HG03045 (cell line): Measurements from ENCODE around the gene SBK2.

ENCODE experiments used
- ATAC-seq: cut with Tn5 transposase; IDR thresholded peaks from one replicate; pipeline ENCODE4 v1.9.1; 2021; ENCODE audit warnings: mild to moderate bottlenecking, moderate library complexity; ENCODE audit not compliant: unreplicated experiment

SBK2 gene

GRCh38 chr19:55487924-55488687, 48.8 kb downstream of the SBK2 start, which contains the start of gene SSC5D:
Gene SSC5D, plus strand, starts transcription at chr19:55488436. Its CDS starts 154 bp downstream, at chr19:55488590.
- no peak for ATAC-seq

- ATAC-seq = no peak
These were observed 49.7 kb downstream of the SBK2 start for GRCh38 chr19:55486971-55487923.

- ATAC-seq = no peak
These were observed 50.6 kb downstream of the SBK2 start for GRCh38 chr19:55486043-55486970.

DNA sequence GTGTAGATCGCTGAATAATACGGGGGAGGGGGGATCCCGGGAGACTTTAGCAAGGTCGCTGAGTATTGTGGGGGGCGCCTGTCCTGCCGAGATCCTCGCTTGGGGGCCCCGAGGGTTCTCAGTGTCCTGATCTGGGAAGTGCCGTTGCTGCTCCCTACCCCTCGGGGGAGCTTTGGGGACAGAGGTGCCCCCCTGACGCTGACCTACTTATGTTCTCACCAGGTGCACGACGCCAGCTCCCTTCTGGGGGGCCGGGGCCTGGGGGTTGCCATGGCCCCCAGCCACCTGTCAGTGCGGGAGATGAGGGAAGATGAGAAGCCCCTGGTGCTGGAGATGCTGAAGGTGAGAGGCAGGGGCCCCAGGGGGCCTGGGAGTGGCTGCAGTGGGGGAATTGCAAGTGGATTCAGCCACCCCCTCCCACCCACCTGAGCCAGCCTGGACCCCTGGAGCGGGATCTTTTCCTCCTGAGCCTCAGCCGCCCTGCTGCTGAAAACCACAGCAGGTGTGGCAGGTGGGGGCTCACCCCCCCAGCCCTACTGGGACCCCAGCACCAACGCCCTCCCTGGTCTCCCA, 51.4 kb downstream of the SBK2 start:
- ATAC-seq = no peak

DNA sequence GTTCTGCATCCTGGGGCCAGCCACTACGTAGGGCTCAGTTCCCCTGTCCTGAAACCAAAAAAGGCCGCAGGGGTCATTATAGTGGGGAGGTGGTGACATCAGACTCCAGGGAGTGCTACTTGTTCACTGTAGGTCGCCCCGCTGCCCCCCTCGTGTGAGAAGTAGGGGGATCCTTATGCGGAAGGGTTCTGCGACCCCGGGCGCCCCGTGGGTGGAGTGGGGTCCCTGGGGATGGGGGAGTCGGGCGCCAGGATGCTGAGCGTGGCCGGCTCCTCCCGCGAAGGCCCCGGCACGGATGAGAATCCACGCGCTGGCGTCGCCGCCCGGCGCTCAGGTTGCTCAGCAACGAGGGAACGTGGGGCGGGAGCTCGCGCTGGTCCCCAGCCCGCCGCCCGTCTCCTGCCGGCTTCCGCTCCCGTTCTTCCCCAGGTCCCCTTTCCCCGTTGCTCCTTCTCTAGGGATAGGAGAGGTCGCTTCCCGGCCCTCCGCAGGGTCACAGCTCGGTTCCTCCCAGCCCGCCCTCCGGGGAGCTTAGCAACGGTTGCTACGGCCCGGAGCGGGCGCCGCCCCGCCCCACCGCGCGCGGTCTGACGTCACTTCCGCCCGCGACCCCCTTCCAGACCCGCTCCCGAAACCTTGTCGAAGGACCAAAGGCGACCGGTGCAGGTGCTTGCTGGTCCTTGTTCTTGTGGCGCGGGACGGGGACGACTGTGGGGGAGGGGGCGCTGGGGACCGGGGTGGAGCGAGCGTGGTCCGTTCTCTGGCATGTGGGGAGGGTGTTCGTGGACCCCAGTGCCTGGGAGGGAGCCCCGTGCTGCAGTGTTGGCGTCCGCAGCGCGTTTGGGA, 52.1 kb downstream of the SBK2 start, which contains the start of gene NAT14:
TSS of gene NAT14 (plus strand) at position 596 of the 846 bp plus-strand sequence. CDS start 521 bp downstream, outside the sequence.
- ATAC-seq = no peak

DNA sequence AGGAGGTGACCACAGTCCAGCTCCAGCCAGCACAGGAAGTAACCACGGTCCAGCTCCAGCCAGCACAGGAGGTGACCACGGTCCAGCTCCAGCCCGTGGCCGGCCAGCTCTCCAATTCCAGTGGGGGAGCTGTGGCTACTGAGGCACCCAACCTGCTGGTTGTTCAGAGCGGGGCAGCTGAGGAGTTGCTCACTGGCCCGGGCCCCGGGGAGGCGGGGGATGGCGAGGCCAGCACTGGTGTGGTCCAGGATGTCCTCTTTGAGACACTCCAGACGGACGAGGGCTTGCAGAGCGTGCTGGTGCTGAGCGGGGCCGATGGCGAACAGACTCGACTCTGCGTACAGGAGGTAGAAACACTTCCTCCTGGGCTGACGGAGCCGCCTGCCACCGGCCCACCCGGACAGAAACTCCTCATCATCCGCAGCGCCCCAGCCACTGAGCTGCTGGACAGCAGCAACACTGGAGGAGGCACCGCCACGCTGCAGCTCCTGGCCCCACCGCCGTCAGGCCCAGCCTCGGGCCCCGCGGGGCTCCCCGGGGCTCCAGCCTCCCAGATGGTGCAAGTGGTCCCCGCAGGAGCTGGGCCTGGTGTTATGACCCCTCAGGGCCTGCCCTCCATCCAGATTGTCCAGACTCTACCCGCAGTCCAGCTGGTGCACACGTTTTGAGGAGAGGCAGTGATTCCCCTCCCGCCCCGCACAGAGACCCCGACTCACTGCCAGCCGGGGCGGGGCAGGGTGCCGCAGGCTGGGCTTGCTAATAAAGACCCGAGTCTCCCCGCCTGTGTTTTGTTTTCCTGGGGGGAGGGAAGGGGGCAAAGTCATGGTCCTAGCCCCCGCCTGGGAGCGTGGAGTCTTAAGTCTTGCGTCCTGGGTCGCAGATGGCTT, 53.0 kb downstream of the SBK2 start:
- ATAC-seq = no peak

- ATAC-seq = no peak
These were observed 53.8 kb downstream of the SBK2 start for GRCh38 chr19:55482967-55483705.

- no peak for ATAC-seq
These were observed 54.6 kb downstream of the SBK2 start for GRCh38 chr19:55482156-55482961.

- ATAC-seq = no peak
These were observed 55.2 kb downstream of the SBK2 start for GRCh38 chr19:55481794-55482155.

GRCh38 chr19:55481148-55481793, 55.7 kb downstream of the SBK2 start:
- ATAC-seq = no peak

GRCh38 chr19:55479451-55480230, 57.3 kb downstream of the SBK2 start:
- ATAC-seq = no peak

DNA sequence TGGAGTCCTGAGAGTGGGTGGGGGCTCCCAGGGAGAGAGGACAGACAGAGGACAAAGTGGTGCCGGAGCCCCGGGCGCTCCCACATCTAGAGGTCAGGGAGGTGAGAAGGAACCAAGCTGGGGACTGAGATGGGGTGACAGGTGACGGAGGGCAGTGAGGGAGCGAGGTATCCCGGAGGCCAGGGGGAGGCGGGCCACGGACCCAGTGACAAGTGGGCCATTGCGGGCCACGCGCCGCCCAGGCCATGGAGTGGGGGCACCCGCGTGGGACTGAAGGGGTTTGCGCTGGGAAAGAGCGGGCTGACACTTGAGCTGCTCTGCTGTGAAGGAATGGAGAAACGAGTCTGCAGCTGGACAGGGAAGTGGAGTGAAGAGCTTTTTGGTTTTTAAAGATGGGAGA, 57.9 kb downstream of the SBK2 start:
- ATAC-seq = no peak
